Upper lobe of left lung (tissue), 6 donors: ENCODE data around the gene OVAAL. TPM values are rescaled to one million over a fixed set of nuclear protein-coding genes. Genes with fewer than 3 reads are reported as not detected.
A peak's percentile ranks its signal among the peaks of the same experiment; 100 is the strongest.

Experiments used
- ATAC-seq, 2 donors: fragments of 200-7000 bp; cut with Tn5 transposase; one replicate each; pipeline ENCODE4 v1.9.1; 2022; ENCODE audit warnings: mild to moderate bottlenecking in 2 of 2, moderate library complexity in 2 of 2; ENCODE audit not compliant: low FRiP score in 2 of 2
- DNase-seq, 2 donors: peaks; one replicate each; pipeline ENCODE4 v3.0.0-alpha.2; 2019 to 2020
- H3K27ac ChIP-seq, 4 donors: fragments of 200-600 bp; sonication (generic); one replicate each; pipeline ENCODE4 v1.5.1; 2016 to 2019
- H3K27me3 ChIP-seq, 4 donors: fragments of 200-600 bp; sonication (generic); one replicate each; pipeline ENCODE4 v1.5.1; 2017 to 2019
- H3K36me3 ChIP-seq, 4 donors: fragments of 200-600 bp; sonication (generic); one replicate each; pipeline ENCODE4 v1.5.1; 2016 to 2019
- H3K4me1 ChIP-seq, 4 donors: fragments of 200-600 bp; sonication (generic); one replicate each; pipeline ENCODE4 v1.5.1; 2018 to 2019
- H3K4me3 ChIP-seq, 4 donors: fragments of 200-600 bp; sonication (generic); one replicate each; pipeline ENCODE4 v1.5.1; 2017 to 2019; ENCODE audit warnings: mild to moderate bottlenecking in 2 of 4, moderate library complexity in 1 of 4
- H3K9me3 ChIP-seq, 4 donors: fragments of 200-600 bp; sonication (generic); one replicate each; pipeline ENCODE4 v1.5.1; 2018 to 2019
- CTCF ChIP-seq, 6 experiments: fragments of 450-650 bp in 4 of 6; fragments of 200-600 bp in 2 of 6; sonication (generic) in 2 of 6; IDR thresholded peaks; one replicate each; pipeline ENCODE4 v1.5.1; 2016 to 2019; ENCODE audit warnings: antibody characterized with exemption in 6 of 6
- EP300 ChIP-seq, 4 donors: sonication (generic); formaldehyde crosslinking; IDR thresholded peaks; one replicate each; pipeline ENCODE4 v1.5.1; 2017; ENCODE audit warnings: antibody characterized with exemption in 4 of 4, control low read depth in 2 of 4
- POLR2A ChIP-seq, 4 donors: fragments of 450-650 bp; IDR thresholded peaks; one replicate each; pipeline ENCODE4 v1.5.1; 2016 to 2017; ENCODE audit warnings: antibody characterized with exemption in 4 of 4, mild to moderate bottlenecking in 2 of 4
- POLR2AphosphoS5 ChIP-seq, 2 donors: sonication (generic); formaldehyde crosslinking; IDR thresholded peaks; one replicate each; pipeline ENCODE4 v1.5.1; 2017; ENCODE audit warnings: antibody characterized with exemption in 2 of 2
- WGBS, 2 donors: methylation state at CpG; one replicate each; pipeline ENCODE4 v1.1.5; 2017 to 2018; 5-methylcytosine and 5-hydroxymethylcytosine counted together
- total RNA-seq, 6 donors: library from RNA; depleted of rRNA in 4 of 6; stranded (reverse); fragments of >200 nt in 4 of 6; gene quantifications; one replicate each; pipeline versions ENCODE4 v1.1.0 to v1.2.1, GENCODE V29; 2016 to 2021
- donor health status: DM: no; HTN: no; CAD: no; lungs with moderate emphysema.
- donor health status: DM: no; HTN: yes; CAD: no; lungs with severe emphysema.

The OVAAL gene
- total RNA-seq, 6 donors from 2014 or later = not detected

GRCh38 chr1:180536821-180537372 is 21.9 kb upstream of the OVAAL start:
- TF ChIP-seq POLR2A (IDR thresholded peaks at IDR 0.05) (no peak), EP300 (IDR thresholded peaks at IDR 0.05) (no peak), CTCF (IDR thresholded peaks at IDR 0.05) (no peak), POLR2AphosphoS5 (IDR thresholded peaks at IDR 0.05) (no peak)
- ATAC-seq = no peak
- 90 to 92% methylated on average over 7 of the region's 7 CpGs for WGBS, 2 donors
- no peaks in the 10 kb centered on the region for H3K9me3 ChIP-seq
- H3K36me3 ChIP-seq = no peaks in the 10 kb centered on the region
- peaks cover 6 to 18% (median 13%) of the 10 kb centered on the region in 4 donors for H3K4me1 ChIP-seq
- H3K4me3 ChIP-seq = no peak overlapping the region
- no peaks in the 10 kb centered on the region for H3K27me3 ChIP-seq
- no peak for DNase-seq
- no peak overlapping the region for H3K27ac ChIP-seq

GRCh38 chr1:180539136-180539535 is 19.6 kb upstream of the OVAAL start:
- H3K27ac ChIP-seq = no peak overlapping the region
- no peak for TF ChIP-seq EP300 (IDR thresholded peaks at IDR 0.05)
- no peak for TF ChIP-seq CTCF (IDR thresholded peaks at IDR 0.05)
- TF ChIP-seq POLR2A (IDR thresholded peaks at IDR 0.05) = no peak
- no peak for TF ChIP-seq POLR2AphosphoS5 (IDR thresholded peaks at IDR 0.05)
- WGBS, 2 donors = 89 to 90% methylated on average over 7 of the region's 7 CpGs
- H3K4me3 ChIP-seq = no peak overlapping the region
- ATAC-seq (no peak), DNase-seq (no peak)
- H3K36me3 ChIP-seq = no peaks in the 10 kb centered on the region
- H3K27me3 ChIP-seq = no peaks in the 10 kb centered on the region
- H3K9me3 ChIP-seq = no peaks in the 10 kb centered on the region
- H3K4me1 ChIP-seq = peaks cover 4 to 14% (median 4%) of the 10 kb centered on the region in 4 donors

GRCh38 chr1:180540697-180541594 is 17.8 kb upstream of the OVAAL start:
- Histone ChIP-seq H3K27me3 (no peaks in the 10 kb centered on the region), H3K27ac (peak overlapping the region in 2 of 4 donors; percentile 4 to 46), H3K9me3 (no peaks in the 10 kb centered on the region), H3K4me3 (peak overlapping the region in 1 of 4 donors; percentile 3), H3K36me3 (no peaks in the 10 kb centered on the region), H3K4me1 (peaks cover 0 to 8% (median 2%) of the 10 kb centered on the region in 4 donors)
- ATAC-seq (no peak), DNase-seq (no peak)
- WGBS, 2 donors = 72 to 76% methylated on average over 14 of the region's 14 CpGs
- TF ChIP-seq POLR2AphosphoS5 (IDR thresholded peaks at IDR 0.05) (no peak), POLR2A (IDR thresholded peaks at IDR 0.05) (no peak), CTCF (IDR thresholded peaks at IDR 0.05) (no peak), EP300 (IDR thresholded peaks at IDR 0.05) (no peak)

GRCh38 chr1:180542113-180542837 is 16.5 kb upstream of the OVAAL start:
- no peak for DNase-seq
- Histone ChIP-seq H3K27me3 (no peaks in the 10 kb centered on the region), H3K9me3 (no peaks in the 10 kb centered on the region), H3K4me1 (peaks cover 0 to 8% (median 2%) of the 10 kb centered on the region in 4 donors), H3K36me3 (no peaks in the 10 kb centered on the region), H3K27ac (peak overlapping the region in 1 of 4 donors; percentile 4), H3K4me3 (no peak overlapping the region)
- ATAC-seq = peak in 1 of 2 donors; percentile 37
- WGBS, 2 donors = 65 to 71% methylated on average over 9 of the region's 9 CpGs
- no peak for TF ChIP-seq EP300 (IDR thresholded peaks at IDR 0.05)
- TF ChIP-seq CTCF (IDR thresholded peaks at IDR 0.05) = no peak
- no peak for TF ChIP-seq POLR2A (IDR thresholded peaks at IDR 0.05)
- no peak for TF ChIP-seq POLR2AphosphoS5 (IDR thresholded peaks at IDR 0.05)
